ENCODE data around the gene FADS2. TPM values are rescaled to one million over a fixed set of nuclear protein-coding genes. Genes with fewer than 3 reads are reported as not detected.
A peak's percentile ranks its signal among the peaks of the same experiment; 100 is the strongest.

Gene FADS2
- total RNA-seq, 1 experiment from 2014 or later = 36.3 TPM

GRCh38 chr11:61895046-61895717 lies 67.1 kb downstream of the FADS2 start:
- POLR2A ChIA-PET = no interaction called here
- TF ChIP-seq CTCF (IDR thresholded peaks at IDR 0.05; ENCODE audit: insufficient read depth in 1 of 2, low read depth in 1 of 2, low read length in 1 of 2, severe bottlenecking in 1 of 2, unreplicated experiment in 1 of 2) = no peak

GRCh38 chr11:61895718-61896059 lies 67.6 kb downstream of the FADS2 start:
- no peak overlapping the region for H3K27ac Mint-ChIP-seq (ENCODE audit: unreplicated experiment)
- no peaks in the 10 kb centered on the region for H3K9me3 Mint-ChIP-seq (ENCODE audit: unreplicated experiment)
- DNase-seq = no peak
- H3K27me3 Mint-ChIP-seq (ENCODE audit: insufficient read depth, unreplicated experiment) = no peaks in the 10 kb centered on the region
- H3K4me3 ChIP-seq (ENCODE audit: low read depth, low read length) = no peak overlapping the region
- no peaks in the 10 kb centered on the region for H3K27me3 ChIP-seq (replicated peaks; ENCODE audit: control insufficient read depth, insufficient read depth, low read length)
- H3K4me1 ChIP-seq = peaks cover under 1% of the 10 kb centered on the region; the same call in 1 of the 2 replicates
- no peaks in the 10 kb centered on the region for H3K4me1 Mint-ChIP-seq (ENCODE audit: low read depth, unreplicated experiment)
- no TSS peak for BruUV-seq (replicated peaks)
- ChIA-PET CTCF (interaction anchor here (5.1 to 7.2 kb wide), 2 partner anchors 52 to 186 kb away, joined by 48 to 274 read pairs; partner anchors contain the start of gene BEST1), POLR2A (interaction anchor here (0.6 kb wide), 1 partner anchor 54 kb away, joined by 3 read pairs; no protein-coding TSS in a partner anchor)
- intact Hi-C loops (cut with micrococcal nuclease; ENCODE audit: unreplicated experiment) = no loop called here
- TF ChIP-seq CTCF (IDR thresholded peaks at IDR 0.05; ENCODE audit: insufficient read depth in 1 of 2, low read depth in 1 of 2, low read length in 1 of 2, severe bottlenecking in 1 of 2, unreplicated experiment in 1 of 2) = no peak
- no peak overlapping the region for H3K4me3 Mint-ChIP-seq (ENCODE audit: unreplicated experiment)
- H3K36me3 ChIP-seq (ENCODE audit: control insufficient read depth, insufficient read depth, low read length) = no peaks in the 10 kb centered on the region
- peaks cover 11% of the 10 kb centered on the region for H3K36me3 Mint-ChIP-seq (ENCODE audit: insufficient read depth, unreplicated experiment)
- H3K9me3 ChIP-seq = no peaks in the 10 kb centered on the region

More at GRCh38 chr11:61895046-61895717, 67.1 kb downstream of the FADS2 start:
- H3K4me3 Mint-ChIP-seq (ENCODE audit: unreplicated experiment) = no peak overlapping the region
- no peaks in the 10 kb centered on the region for H3K4me1 Mint-ChIP-seq (ENCODE audit: low read depth, unreplicated experiment)
- no peaks in the 10 kb centered on the region for H3K27me3 Mint-ChIP-seq (ENCODE audit: insufficient read depth, unreplicated experiment)
- CTCF ChIA-PET = interaction anchor here (0.6 to 7.2 kb wide), 3 partner anchors 52 to 314 kb away, joined by 3 to 274 read pairs (median 48); partner anchors contain the start of gene BEST1
- H3K4me1 ChIP-seq = peaks cover 6% of the 10 kb centered on the region
- H3K9me3 ChIP-seq = no peaks in the 10 kb centered on the region
- H3K36me3 Mint-ChIP-seq (ENCODE audit: insufficient read depth, unreplicated experiment) = peaks cover 12% of the 10 kb centered on the region
- no peak overlapping the region for H3K4me3 ChIP-seq (ENCODE audit: low read depth, low read length)
- H3K27me3 ChIP-seq (replicated peaks; ENCODE audit: control insufficient read depth, insufficient read depth, low read length) = no peaks in the 10 kb centered on the region
- no peak overlapping the region for H3K27ac Mint-ChIP-seq (ENCODE audit: unreplicated experiment)
- H3K9me3 Mint-ChIP-seq (ENCODE audit: unreplicated experiment) = no peaks in the 10 kb centered on the region
- H3K36me3 ChIP-seq (ENCODE audit: control insufficient read depth, insufficient read depth, low read length) = no peaks in the 10 kb centered on the region
- BruUV-seq (replicated peaks) = no TSS peak
- intact Hi-C loops (cut with micrococcal nuclease; ENCODE audit: unreplicated experiment) = no loop called here
- DNase-seq = no peak

GRCh38 chr11:61896665-61897386 lies 68.7 kb downstream of the FADS2 start:
- H3K9me3 ChIP-seq = no peaks in the 10 kb centered on the region
- no TSS peak for BruUV-seq (replicated peaks)
- no peaks in the 10 kb centered on the region for H3K4me1 Mint-ChIP-seq (ENCODE audit: low read depth, unreplicated experiment)
- H3K27me3 Mint-ChIP-seq (ENCODE audit: insufficient read depth, unreplicated experiment) = no peaks in the 10 kb centered on the region
- no peaks in the 10 kb centered on the region for H3K4me1 ChIP-seq
- no peak overlapping the region for H3K4me3 ChIP-seq (ENCODE audit: low read depth, low read length)
- ChIA-PET POLR2A (interaction anchor here (0.6 to 0.9 kb wide), 3 partner anchors 19 to 80 kb away, joined by 3 read pairs; partner anchors contain the start of gene FADS1), CTCF (interaction anchor here (0.6 to 7.2 kb wide), 6 partner anchors 27 to 211 kb away, joined by 7 to 274 read pairs (median 43); partner anchors contain the start of gene BEST1)
- H3K27ac Mint-ChIP-seq (ENCODE audit: unreplicated experiment) = peak overlapping the region; percentile 26
- DNase-seq = no peak
- H3K36me3 ChIP-seq (ENCODE audit: control insufficient read depth, insufficient read depth, low read length) = no peaks in the 10 kb centered on the region
- TF ChIP-seq CTCF (IDR thresholded peaks at IDR 0.05; ENCODE audit: insufficient read depth in 1 of 2, low read depth in 1 of 2, low read length in 1 of 2, severe bottlenecking in 1 of 2, unreplicated experiment in 1 of 2) = no peak
- H3K27me3 ChIP-seq (replicated peaks; ENCODE audit: control insufficient read depth, insufficient read depth, low read length) = no peaks in the 10 kb centered on the region
- no peak overlapping the region for H3K4me3 Mint-ChIP-seq (ENCODE audit: unreplicated experiment)
- intact Hi-C loops (cut with micrococcal nuclease; ENCODE audit: unreplicated experiment) = loop anchor here (1.0 kb wide), 2 partner anchors 26 to 185 kb away; no protein-coding TSS in a partner anchor
- peaks cover 6% of the 10 kb centered on the region for H3K36me3 Mint-ChIP-seq (ENCODE audit: insufficient read depth, unreplicated experiment)
- H3K9me3 Mint-ChIP-seq (ENCODE audit: unreplicated experiment) = no peaks in the 10 kb centered on the region

Measured in Caco-2 (cell line).